ENCODE results near the gene POU6F2.

Gene POU6F2

DNA sequence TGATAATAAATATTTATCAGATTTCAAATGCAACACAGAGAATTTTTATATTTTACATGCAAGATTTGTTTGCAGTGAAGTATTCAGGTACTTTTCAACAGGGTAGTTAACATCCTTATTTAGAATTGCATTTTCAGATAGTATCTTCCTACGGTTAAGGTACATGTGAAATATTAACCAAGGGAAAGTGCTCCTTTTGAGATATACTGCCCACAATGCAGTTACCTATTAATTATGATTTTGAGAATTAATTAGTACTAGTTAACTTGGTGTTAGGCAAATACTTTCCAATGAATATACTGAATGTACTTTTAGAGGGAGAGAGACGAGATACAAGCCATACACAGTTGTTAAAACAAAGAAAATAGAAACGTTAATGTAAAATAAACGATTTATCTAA lies 382.3 kb downstream of the POU6F2 start:
- Histone ChIP-seq H3K4me1 (ENCODE audit: insufficient read depth, low read length, poor library complexity, severe bottlenecking) (no peaks in the 10 kb centered on the region), H3F3A (ENCODE audit: low read depth) (no peaks in the 10 kb centered on the region), H3K36me3 (ENCODE audit: insufficient read depth, low read length) (no peaks in the 10 kb centered on the region), H3K9me3 (ENCODE audit: insufficient read depth, low read depth, low read length) (no peaks in the 10 kb centered on the region), H3K9ac (ENCODE audit: low read depth, low read length, poor library complexity, severe bottlenecking) (no peak overlapping the region), H2AFZ (ENCODE audit: low read length) (no peak overlapping the region), H3K27me3 (ENCODE audit: insufficient read depth, low read length, poor library complexity, severe bottlenecking) (no peaks in the 10 kb centered on the region), H3K4me2 (ENCODE audit: low read depth, low read length, poor library complexity, severe bottlenecking) (no peak overlapping the region), H3K79me2 (ENCODE audit: insufficient read depth, low read length) (no peaks in the 10 kb centered on the region), H3K9me2 (replicated peaks; ENCODE audit: low read depth, low read length) (no peaks in the 10 kb centered on the region), H3K4me3 (ENCODE audit: low read length, poor library complexity, severe bottlenecking) (no peak overlapping the region), H4K20me1 (ENCODE audit: insufficient read depth, low read length, poor library complexity, severe bottlenecking) (no peaks in the 10 kb centered on the region)
- TF ChIP-seq EZH2phosphoT487 (IDR thresholded peaks at IDR 0.05; ENCODE audit: borderline replicate concordance): no peak
- TF ChIP-seq, protein P1, sequence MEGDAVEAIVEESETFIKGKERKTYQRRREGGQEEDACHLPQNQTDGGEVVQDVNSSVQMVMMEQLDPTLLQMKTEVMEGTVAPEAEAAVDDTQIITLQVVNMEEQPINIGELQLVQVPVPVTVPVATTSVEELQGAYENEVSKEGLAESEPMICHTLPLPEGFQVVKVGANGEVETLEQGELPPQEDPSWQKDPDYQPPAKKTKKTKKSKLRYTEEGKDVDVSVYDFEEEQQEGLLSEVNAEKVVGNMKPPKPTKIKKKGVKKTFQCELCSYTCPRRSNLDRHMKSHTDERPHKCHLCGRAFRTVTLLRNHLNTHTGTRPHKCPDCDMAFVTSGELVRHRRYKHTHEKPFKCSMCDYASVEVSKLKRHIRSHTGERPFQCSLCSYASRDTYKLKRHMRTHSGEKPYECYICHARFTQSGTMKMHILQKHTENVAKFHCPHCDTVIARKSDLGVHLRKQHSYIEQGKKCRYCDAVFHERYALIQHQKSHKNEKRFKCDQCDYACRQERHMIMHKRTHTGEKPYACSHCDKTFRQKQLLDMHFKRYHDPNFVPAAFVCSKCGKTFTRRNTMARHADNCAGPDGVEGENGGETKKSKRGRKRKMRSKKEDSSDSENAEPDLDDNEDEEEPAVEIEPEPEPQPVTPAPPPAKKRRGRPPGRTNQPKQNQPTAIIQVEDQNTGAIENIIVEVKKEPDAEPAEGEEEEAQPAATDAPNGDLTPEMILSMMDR (conservative IDR thresholded peaks at IDR 0.05; ENCODE audit: low read length): no peak

DNA sequence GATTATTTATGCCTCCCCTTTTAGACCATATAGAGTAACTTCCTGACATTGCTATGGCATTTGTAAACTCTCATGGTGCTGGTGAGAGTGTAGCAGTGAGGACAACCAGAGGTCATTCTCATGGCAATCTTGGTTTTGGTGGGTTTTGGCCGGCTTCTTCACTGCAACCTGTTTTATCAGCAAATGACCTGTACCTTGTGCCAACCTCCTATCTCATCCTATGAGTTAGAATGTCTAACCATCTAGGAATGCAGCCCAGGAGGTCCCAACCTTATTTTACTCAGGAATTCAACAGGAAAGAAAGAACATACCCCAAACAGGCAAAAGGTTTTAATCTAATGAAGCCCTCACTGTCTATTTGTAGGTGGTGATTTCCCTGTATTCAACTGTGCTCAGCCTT lies 383.1 kb downstream of the POU6F2 start:
- H3K4me1 ChIP-seq (ENCODE audit: insufficient read depth, low read length, poor library complexity, severe bottlenecking): no peaks in the 10 kb centered on the region
- no peaks in the 10 kb centered on the region for H3K9me3 ChIP-seq (ENCODE audit: insufficient read depth, low read depth, low read length)
- no peaks in the 10 kb centered on the region for H3K9me2 ChIP-seq (replicated peaks; ENCODE audit: low read depth, low read length)
- H2AFZ ChIP-seq (ENCODE audit: low read length): no peak overlapping the region
- no peaks in the 10 kb centered on the region for H3F3A ChIP-seq (ENCODE audit: low read depth)
- H3K9ac ChIP-seq (ENCODE audit: low read depth, low read length, poor library complexity, severe bottlenecking): no peak overlapping the region
- TF ChIP-seq, protein P1 (conservative IDR thresholded peaks at IDR 0.05; ENCODE audit: low read length): no peak
- no peak for TF ChIP-seq EZH2phosphoT487 (IDR thresholded peaks at IDR 0.05; ENCODE audit: borderline replicate concordance)
- H3K4me2 ChIP-seq (ENCODE audit: low read depth, low read length, poor library complexity, severe bottlenecking): no peak overlapping the region
- H3K36me3 ChIP-seq (ENCODE audit: insufficient read depth, low read length): no peaks in the 10 kb centered on the region
- H4K20me1 ChIP-seq (ENCODE audit: insufficient read depth, low read length, poor library complexity, severe bottlenecking): no peaks in the 10 kb centered on the region
- no peaks in the 10 kb centered on the region for H3K27me3 ChIP-seq (ENCODE audit: insufficient read depth, low read length, poor library complexity, severe bottlenecking)
- H3K4me3 ChIP-seq (ENCODE audit: low read length, poor library complexity, severe bottlenecking): no peak overlapping the region
- no peaks in the 10 kb centered on the region for H3K79me2 ChIP-seq (ENCODE audit: insufficient read depth, low read length)

DNA sequence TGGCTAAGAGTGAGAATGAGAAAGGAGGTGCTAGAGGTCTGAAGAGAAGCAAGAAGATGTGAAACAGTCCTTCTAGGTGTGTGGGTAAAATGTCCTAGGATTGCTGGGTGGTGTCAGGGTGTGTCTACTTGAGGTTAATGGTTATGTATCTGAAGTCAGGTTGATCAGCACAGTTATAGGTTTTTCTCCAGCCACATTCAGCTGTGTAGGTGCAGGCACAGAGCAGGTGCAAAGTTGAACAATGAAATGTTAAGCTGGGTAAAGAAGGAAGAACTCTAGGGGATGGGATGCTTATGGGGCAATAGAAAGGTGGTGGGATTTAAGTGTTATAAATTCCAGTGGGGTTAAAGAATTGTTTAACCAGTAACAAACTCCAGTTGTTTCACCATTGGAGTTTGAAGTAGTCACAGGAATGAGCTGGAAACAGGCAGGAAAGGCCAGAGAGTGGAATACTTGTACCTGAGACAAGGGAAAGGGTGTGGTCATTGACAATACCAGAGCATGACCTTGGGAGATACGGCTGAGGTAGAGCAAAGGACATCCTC lies 388.1 kb downstream of the POU6F2 start:
- no peaks in the 10 kb centered on the region for H3F3A ChIP-seq (ENCODE audit: low read depth)
- no peak for TF ChIP-seq EZH2phosphoT487 (IDR thresholded peaks at IDR 0.05; ENCODE audit: borderline replicate concordance)
- TF ChIP-seq, protein P1 (conservative IDR thresholded peaks at IDR 0.05; ENCODE audit: low read length): no peak

More for the DNA sequence above, 388.1 kb downstream of the POU6F2 start:
- H4K20me1 ChIP-seq (ENCODE audit: insufficient read depth, low read length, poor library complexity, severe bottlenecking): no peaks in the 10 kb centered on the region
- no peaks in the 10 kb centered on the region for H3K9me2 ChIP-seq (replicated peaks; ENCODE audit: low read depth, low read length)
- no peak overlapping the region for H2AFZ ChIP-seq (ENCODE audit: low read length)
- no peak overlapping the region for H3K9ac ChIP-seq (ENCODE audit: low read depth, low read length, poor library complexity, severe bottlenecking)
- no peaks in the 10 kb centered on the region for H3K79me2 ChIP-seq (ENCODE audit: insufficient read depth, low read length)
- no peak overlapping the region for H3K4me2 ChIP-seq (ENCODE audit: low read depth, low read length, poor library complexity, severe bottlenecking)
- no peaks in the 10 kb centered on the region for H3K4me1 ChIP-seq (ENCODE audit: insufficient read depth, low read length, poor library complexity, severe bottlenecking)
- no peaks in the 10 kb centered on the region for H3K9me3 ChIP-seq (ENCODE audit: insufficient read depth, low read depth, low read length)
- no peaks in the 10 kb centered on the region for H3K27me3 ChIP-seq (ENCODE audit: insufficient read depth, low read length, poor library complexity, severe bottlenecking)
- H3K36me3 ChIP-seq (ENCODE audit: insufficient read depth, low read length): no peaks in the 10 kb centered on the region
- no peak overlapping the region for H3K4me3 ChIP-seq (ENCODE audit: low read length, poor library complexity, severe bottlenecking)

All from Loucy (cell line).